B cell (primary cell): ENCODE measurements around the gene CTLA4.

Experiments used
- CTCF ChIP-seq: fragments of 200-600 bp; IDR thresholded peaks from one replicate; pipeline ENCODE4 v1.8.0; 2022; ENCODE audit warnings: antibody characterized with exemption, mild to moderate bottlenecking
- EZH2 ChIP-seq: IDR thresholded peaks from 2 replicates; pipeline ENCODE4 v1.6.1; 2012; ENCODE audit warnings: borderline replicate concordance, low read depth, mild to moderate bottlenecking, moderate library complexity, low read length; ENCODE audit not compliant: insufficient read depth, poor library complexity, severe bottlenecking

DNA sequence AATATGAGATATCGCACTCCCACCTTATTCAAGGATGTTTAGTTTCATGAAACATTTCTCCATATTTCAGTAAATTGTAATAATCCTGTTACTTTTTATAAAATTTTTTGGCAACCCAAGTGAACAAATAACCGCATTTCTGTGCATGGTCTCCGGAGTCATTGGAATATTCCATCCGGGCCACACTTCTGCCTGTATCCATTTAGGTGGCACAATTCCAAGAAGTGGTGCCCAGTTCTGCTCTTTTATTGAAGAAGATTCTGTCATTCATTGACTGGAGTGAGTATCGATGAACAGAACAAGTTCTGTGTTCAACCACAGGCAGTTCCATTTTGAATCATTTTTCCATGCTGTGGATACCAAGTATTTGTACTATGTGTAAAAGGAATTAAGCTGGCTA is 42.4 kb downstream of the CTLA4 start:
- no peak for TF ChIP-seq CTCF
- TF ChIP-seq EZH2 = no peak
